WI38 (cell line): ENCODE results near the gene MAP3K14.

Experiments used
- H3K4me3 ChIP-seq: 2 replicates; pipeline ENCODE4 v1.5.1; 2011; ENCODE audit warnings: low read depth, mild to moderate bottlenecking, control low read depth, low read length
- TF ChIP-seq, protein P1 (sequence below): IDR thresholded peaks from 2 replicates; pipeline ENCODE4 v1.5.1; 2012; ENCODE audit warnings: low read depth, mild to moderate bottlenecking, control low read depth, low read length

Gene MAP3K14

DNA sequence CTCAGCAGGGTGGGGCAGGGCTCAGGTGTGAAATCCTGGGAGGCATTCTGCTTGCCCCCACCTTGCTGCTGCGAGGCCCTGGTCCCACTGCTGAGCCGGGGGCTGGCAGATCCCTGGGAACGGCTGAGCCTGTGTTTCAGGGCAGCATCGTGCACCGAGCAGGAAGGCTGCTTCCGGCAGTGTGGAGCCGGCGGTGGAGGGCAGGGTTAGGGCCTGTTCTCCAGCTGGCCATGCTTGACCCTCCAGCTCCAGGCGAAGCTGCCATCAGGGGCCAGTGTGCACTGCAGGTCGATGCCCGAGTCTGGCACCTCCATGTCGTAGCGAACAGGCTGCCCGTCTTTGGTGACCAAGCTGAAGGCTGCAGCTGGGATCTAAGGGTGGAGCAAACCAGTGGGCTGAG is 52.4 kb downstream of the MAP3K14 start:
- TF ChIP-seq, protein P1, sequence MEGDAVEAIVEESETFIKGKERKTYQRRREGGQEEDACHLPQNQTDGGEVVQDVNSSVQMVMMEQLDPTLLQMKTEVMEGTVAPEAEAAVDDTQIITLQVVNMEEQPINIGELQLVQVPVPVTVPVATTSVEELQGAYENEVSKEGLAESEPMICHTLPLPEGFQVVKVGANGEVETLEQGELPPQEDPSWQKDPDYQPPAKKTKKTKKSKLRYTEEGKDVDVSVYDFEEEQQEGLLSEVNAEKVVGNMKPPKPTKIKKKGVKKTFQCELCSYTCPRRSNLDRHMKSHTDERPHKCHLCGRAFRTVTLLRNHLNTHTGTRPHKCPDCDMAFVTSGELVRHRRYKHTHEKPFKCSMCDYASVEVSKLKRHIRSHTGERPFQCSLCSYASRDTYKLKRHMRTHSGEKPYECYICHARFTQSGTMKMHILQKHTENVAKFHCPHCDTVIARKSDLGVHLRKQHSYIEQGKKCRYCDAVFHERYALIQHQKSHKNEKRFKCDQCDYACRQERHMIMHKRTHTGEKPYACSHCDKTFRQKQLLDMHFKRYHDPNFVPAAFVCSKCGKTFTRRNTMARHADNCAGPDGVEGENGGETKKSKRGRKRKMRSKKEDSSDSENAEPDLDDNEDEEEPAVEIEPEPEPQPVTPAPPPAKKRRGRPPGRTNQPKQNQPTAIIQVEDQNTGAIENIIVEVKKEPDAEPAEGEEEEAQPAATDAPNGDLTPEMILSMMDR, result no peak
- H3K4me3 ChIP-seq, result no peak overlapping the region

DNA sequence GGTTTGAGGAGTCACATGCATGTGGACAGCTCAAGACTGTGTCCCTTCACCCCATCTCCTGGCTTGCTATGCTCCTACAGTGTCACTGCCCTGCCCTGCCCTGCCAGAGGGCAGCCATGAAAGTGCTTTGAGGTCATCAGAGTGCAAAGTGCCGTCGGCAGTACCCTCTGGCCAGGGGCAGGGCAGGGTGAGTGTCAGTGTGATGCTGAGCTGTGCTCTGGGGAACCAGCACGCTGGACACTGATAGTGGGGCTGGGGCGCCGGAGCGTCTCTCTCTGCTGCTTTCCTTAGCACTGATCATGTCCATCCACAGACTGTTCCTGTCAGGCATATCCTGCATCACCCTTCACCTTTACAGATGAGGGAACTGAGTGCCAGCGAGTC is 53.4 kb downstream of the MAP3K14 start:
- TF ChIP-seq, protein P1, result no peak

DNA sequence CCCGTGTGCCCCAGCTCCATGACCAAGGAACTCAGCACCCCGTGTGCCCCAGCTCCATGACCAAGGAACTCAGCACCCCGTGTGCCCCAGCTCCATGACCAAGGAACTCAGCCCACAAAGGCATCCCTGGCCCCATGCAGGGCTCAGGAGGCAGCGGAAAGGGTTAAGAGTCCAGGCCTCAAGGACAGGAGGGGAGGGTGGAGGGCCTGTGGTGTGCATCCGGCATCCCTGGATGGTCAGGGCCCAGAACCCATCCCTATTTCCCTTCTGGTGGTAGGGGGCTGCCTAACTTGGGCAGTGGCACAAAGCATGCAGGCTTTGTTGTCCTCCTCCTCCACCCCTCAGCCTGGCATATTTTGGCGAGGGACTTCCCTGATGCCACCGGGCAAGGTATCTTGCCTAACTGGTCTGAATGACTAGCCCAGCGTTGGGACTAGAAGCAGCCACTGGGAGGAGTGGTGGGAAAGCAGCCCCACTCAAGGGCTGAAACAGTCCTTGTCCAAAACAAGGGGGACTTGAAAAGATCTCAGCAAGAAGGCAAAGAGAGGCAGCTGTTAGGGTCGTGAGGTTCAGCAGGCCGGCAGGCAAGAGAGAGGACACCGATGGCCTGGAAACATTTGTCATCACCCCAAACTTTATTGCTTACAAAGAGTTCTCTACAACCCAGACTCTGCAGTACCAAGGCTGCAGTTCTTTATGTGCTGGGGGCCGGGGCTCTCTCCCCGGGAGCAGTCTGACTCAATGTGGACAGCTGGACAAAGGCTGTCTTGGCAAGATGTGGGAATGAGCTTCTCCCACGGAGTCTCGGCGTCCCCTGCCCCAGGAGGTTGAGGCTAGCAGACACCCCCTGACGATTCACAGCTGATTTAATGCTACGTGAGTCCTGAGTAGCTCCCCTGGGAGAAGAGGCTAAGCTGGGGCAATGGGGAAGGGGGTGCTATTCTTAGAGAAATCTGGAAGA is 54.0 kb downstream of the MAP3K14 start:
- TF ChIP-seq, protein P1, result no peak
- H3K4me3 ChIP-seq, result no peak overlapping the region

More for the DNA sequence above, 53.4 kb downstream of the MAP3K14 start:
- no peak overlapping the region for H3K4me3 ChIP-seq

- peak within 1 kb of the TSS; percentile 51 for H3K4me3 ChIP-seq
- TF ChIP-seq, protein P1, result no peak
These were observed 55.0 kb downstream of the MAP3K14 start, which contains the start of gene SPATA32 for GRCh38 chr17:45261577-45262515. TSS of gene SPATA32 (minus strand) at chr17:45262094. CDS start at chr17:45262016, 78 bp downstream.

DNA sequence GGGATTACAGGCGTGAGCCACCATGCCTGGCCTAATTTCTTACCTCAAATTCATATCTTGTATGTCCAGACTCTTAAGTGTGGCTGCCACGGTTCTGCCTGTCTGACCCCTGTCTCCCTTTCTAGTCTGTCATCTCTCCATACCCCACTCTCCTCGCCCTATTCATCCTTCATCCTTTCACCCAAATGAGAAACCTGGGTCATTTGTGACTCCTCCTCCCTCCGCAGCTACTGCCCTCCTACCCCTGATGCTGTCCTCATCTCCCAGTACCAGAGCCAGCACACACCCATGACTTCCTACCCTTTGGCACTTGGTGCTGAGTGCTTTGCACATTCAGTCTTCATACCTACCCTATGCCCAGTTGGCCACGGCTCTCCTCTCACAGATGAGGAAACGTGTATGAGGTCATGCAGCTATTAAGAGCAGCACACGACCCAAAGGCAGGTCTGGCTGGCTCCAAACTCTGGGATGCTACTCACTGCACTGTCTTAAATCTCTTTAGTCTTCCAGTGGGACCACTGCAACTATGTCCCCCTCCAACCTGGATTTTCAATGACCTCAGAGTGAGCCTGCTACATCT is 56.5 kb downstream of the MAP3K14 start:
- H3K4me3 ChIP-seq, result no peak overlapping the region
- TF ChIP-seq, protein P1, result no peak

DNA sequence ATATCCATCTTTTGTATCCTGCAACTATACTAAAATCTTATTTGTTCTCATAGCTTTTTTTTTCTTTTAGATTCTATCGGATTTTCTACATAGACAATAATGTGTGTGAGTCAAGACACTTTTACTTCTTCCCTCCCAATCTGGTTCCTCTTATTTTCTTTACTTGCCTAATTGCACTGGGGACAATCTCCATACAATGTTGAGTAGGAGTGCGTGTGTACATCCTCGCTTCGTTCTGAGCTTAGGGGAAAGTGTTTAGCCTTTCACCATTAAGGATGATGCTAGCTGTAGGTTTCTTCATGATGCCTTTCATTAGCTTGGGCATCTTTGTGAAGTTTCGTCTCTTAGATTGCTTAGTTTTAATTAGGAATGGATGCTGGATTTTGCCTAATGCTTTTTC is 57.8 kb downstream of the MAP3K14 start:
- TF ChIP-seq, protein P1, result no peak
- no peak overlapping the region for H3K4me3 ChIP-seq
